WTC11 (cell line): Measurements from ENCODE around the gene RASL11B. TPM values are rescaled to one million over a fixed set of nuclear protein-coding genes. Genes with fewer than 3 reads are reported as not detected.

Experiments used
- ATAC-seq: fragments of 200-7000 bp; cut with Tn5 transposase; 2 replicates; pipeline ENCODE4 v1.10.0; 2021; ENCODE audit warnings: mild to moderate bottlenecking, moderate library complexity
- CTCF ChIA-PET: fragments of 300-600 bp; sonication (Branson Sonifier 250); formaldehyde crosslinking; loops from one replicate; lab custom pipeline; 2021; ENCODE audit warnings: antibody characterized with exemption; lab: Charles Lee
- POLR2A ChIA-PET: fragments of 350-600 bp; sonication (Branson Sonifier 250); formaldehyde crosslinking; loops from one replicate; lab custom pipeline; 2021; ENCODE audit warnings: antibody characterized with exemption; lab: Charles Lee
- DNase-seq: peaks from one replicate; pipeline ENCODE4 v3.0.0; 2021; ENCODE audit warnings: low spot score
- H3K27ac Mint-ChIP-seq: 2 replicates; pipeline ENCODE4 v1.8.0; 2021; ENCODE audit warnings: mixed read lengths
- H3K27me3 Mint-ChIP-seq: 2 replicates; pipeline ENCODE4 v1.8.0; 2021; ENCODE audit warnings: low read depth, mild to moderate bottlenecking, moderate library complexity, mixed read lengths
- H3K36me3 Mint-ChIP-seq: 2 replicates; pipeline ENCODE4 v1.8.0; 2021; ENCODE audit warnings: mixed read lengths
- H3K4me1 Mint-ChIP-seq: 2 replicates; pipeline ENCODE4 v1.8.0; 2022; ENCODE audit warnings: mixed read lengths
- H3K4me3 Mint-ChIP-seq: 2 replicates; pipeline ENCODE4 v1.8.0; 2021; ENCODE audit warnings: mild to moderate bottlenecking, moderate library complexity, mixed read lengths
- H3K9me3 Mint-ChIP-seq: 2 replicates; pipeline ENCODE4 v1.8.0; 2021; ENCODE audit warnings: mixed read lengths
- AR ChIP-seq: fragments of 250-450 bp; sonication (Bioruptor Pico); IDR thresholded peaks from 2 replicates; pipeline ENCODE4 v1.9.0; 2021; ENCODE audit warnings: mild to moderate bottlenecking
- ATF6 ChIP-seq: sonication (generic); formaldehyde crosslinking; IDR thresholded peaks from 2 replicates; pipeline ENCODE4 v1.8.1; 2023; ENCODE audit warnings: mild to moderate bottlenecking, missing genetic modification reagents
- CBFB ChIP-seq: sonication (generic); formaldehyde crosslinking; IDR thresholded peaks from 2 replicates; pipeline ENCODE4 v1.8.1; 2022; ENCODE audit warnings: mild to moderate bottlenecking, low read depth, missing genetic modification reagents
- E2F5 ChIP-seq: sonication (generic); formaldehyde crosslinking; IDR thresholded peaks from 2 replicates; pipeline ENCODE4 v1.8.1; 2022; ENCODE audit warnings: mild to moderate bottlenecking, moderate library complexity, missing genetic modification reagents
- ELF4 ChIP-seq: sonication (generic); formaldehyde crosslinking; IDR thresholded peaks from 2 replicates; pipeline ENCODE4 v1.8.1; 2022; ENCODE audit warnings: low read depth, mild to moderate bottlenecking, moderate library complexity, missing genetic modification reagents
- ESRRA ChIP-seq: sonication (generic); formaldehyde crosslinking; IDR thresholded peaks from 2 replicates; pipeline ENCODE4 v1.8.1; 2022; ENCODE audit warnings: mild to moderate bottlenecking, missing genetic modification reagents, borderline replicate concordance
- FOXJ3 ChIP-seq: sonication (generic); formaldehyde crosslinking; IDR thresholded peaks from 2 replicates; pipeline ENCODE4 v1.9.0; 2021; ENCODE audit warnings: missing genetic modification reagents, mild to moderate bottlenecking, borderline replicate concordance
- GRHL2 ChIP-seq: fragments of 250-450 bp; sonication (Bioruptor Pico); IDR thresholded peaks from 2 replicates; pipeline ENCODE4 v1.8.0; 2022; ENCODE audit warnings: mild to moderate bottlenecking, moderate library complexity; ENCODE audit not compliant: insufficient replicate concordance, severe bottlenecking
- JAZF1 ChIP-seq: fragments of 250-450 bp; sonication (Bioruptor Pico); IDR thresholded peaks from 2 replicates; pipeline ENCODE4 v1.9.0; 2021; ENCODE audit warnings: moderate library complexity, mild to moderate bottlenecking, inconsistent platforms
- NFATC4 ChIP-seq: fragments of 250-450 bp; sonication (Bioruptor Pico); IDR thresholded peaks from 2 replicates; pipeline ENCODE4 v1.9.0; 2021; ENCODE audit warnings: mild to moderate bottlenecking
- OVOL2 ChIP-seq: fragments of 250-450 bp; sonication (Bioruptor Pico); IDR thresholded peaks from 2 replicates; pipeline ENCODE4 v1.9.0; 2021; ENCODE audit warnings: mild to moderate bottlenecking, borderline replicate concordance
- PRRX2 ChIP-seq: fragments of 250-450 bp; sonication (Bioruptor Pico); IDR thresholded peaks from 2 replicates; pipeline ENCODE4 v1.8.0; 2021; ENCODE audit warnings: mild to moderate bottlenecking
- RORB ChIP-seq: fragments of 250-450 bp; sonication (Bioruptor Pico); IDR thresholded peaks from 2 replicates; pipeline ENCODE4 v1.9.0; 2021; ENCODE audit warnings: mild to moderate bottlenecking
- SMAD4 ChIP-seq: sonication (generic); formaldehyde crosslinking; IDR thresholded peaks from 2 replicates; pipeline ENCODE4 v1.8.0; 2022; ENCODE audit warnings: mild to moderate bottlenecking, missing genetic modification reagents
- USF2 ChIP-seq: sonication (generic); formaldehyde crosslinking; IDR thresholded peaks from 2 replicates; pipeline ENCODE4 v1.8.1; 2023; ENCODE audit warnings: mild to moderate bottlenecking, missing genetic modification reagents, moderate library complexity
- ZMAT4 ChIP-seq: fragments of 250-450 bp; sonication (Bioruptor Pico); IDR thresholded peaks from 2 replicates; pipeline ENCODE4 v1.9.0; 2021; ENCODE audit warnings: mild to moderate bottlenecking
- ZNF219 ChIP-seq: sonication (generic); formaldehyde crosslinking; IDR thresholded peaks from 2 replicates; pipeline ENCODE4 v1.8.0; 2023; ENCODE audit warnings: missing genetic modification reagents, mild to moderate bottlenecking, borderline replicate concordance
- ZNF423 ChIP-seq: fragments of 250-450 bp; sonication (Bioruptor Pico); IDR thresholded peaks from 2 replicates; pipeline ENCODE4 v2.1.2; 2022; ENCODE audit warnings: mild to moderate bottlenecking, moderate library complexity
- ZNF532 ChIP-seq: fragments of 250-450 bp; sonication (Bioruptor Pico); IDR thresholded peaks from 2 replicates; pipeline ENCODE4 v1.9.0; 2021; ENCODE audit warnings: mild to moderate bottlenecking, borderline replicate concordance
- total RNA-seq: library from RNA; stranded (reverse); gene quantifications from 3 replicates; pipeline ENCODE4 v1.2.3, GENCODE V29; 2021
- TF ChIP-seq, protein P1 (sequence below): sonication (generic); formaldehyde crosslinking; IDR thresholded peaks from 2 replicates; pipeline ENCODE4 v1.8.1; 2023; ENCODE audit warnings: mild to moderate bottlenecking, missing genetic modification reagents, borderline replicate concordance

The RASL11B gene
- total RNA-seq, 1 experiment from 2014 or later = 58.5 TPM

DNA sequence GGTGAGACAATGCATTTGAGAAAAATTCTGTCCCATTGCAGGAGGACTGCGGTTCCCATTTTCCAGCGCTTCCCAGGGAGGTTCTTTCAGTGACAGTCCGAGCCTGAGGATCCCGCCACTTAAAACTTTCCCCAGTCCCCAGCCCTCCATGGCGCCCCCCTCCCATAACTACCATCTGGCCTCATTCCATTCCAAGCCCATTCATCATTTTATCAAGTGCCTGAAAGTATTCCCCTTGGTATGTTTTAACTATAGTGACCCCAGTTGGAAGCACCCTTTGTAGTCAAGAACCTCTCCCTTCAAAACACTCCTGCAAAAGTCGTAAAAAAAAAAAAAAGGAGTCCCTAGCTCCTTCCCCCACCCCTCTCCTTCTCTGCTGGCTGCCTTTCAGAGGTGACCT is 1.2 kb downstream of the RASL11B start:
- POLR2A ChIA-PET = interaction anchor here (0.8 to 1.8 kb wide), 2 partner anchors 10 to 146 kb away, joined by 3 to 7 read pairs; no protein-coding TSS in a partner anchor
- no peak for TF ChIP-seq ZNF219
- no peak for TF ChIP-seq ZNF532 (CRISPR knock-in tag)
- TF ChIP-seq ZMAT4 (CRISPR knock-in tag) = no peak
- no peak for TF ChIP-seq E2F5 (CRISPR knock-in tag)
- TF ChIP-seq JAZF1 (CRISPR knock-in tag) = no peak
- TF ChIP-seq ESRRA (CRISPR knock-in tag) = no peak
- TF ChIP-seq OVOL2 (CRISPR knock-in tag) = no peak
- no peak for TF ChIP-seq USF2 (CRISPR knock-in tag)
- no peak for TF ChIP-seq CBFB (CRISPR knock-in tag)
- no peak for TF ChIP-seq FOXJ3 (CRISPR knock-in tag)
- no peak for TF ChIP-seq AR (CRISPR knock-in tag)
- TF ChIP-seq RORB (CRISPR knock-in tag) = no peak
- TF ChIP-seq, protein P1, sequence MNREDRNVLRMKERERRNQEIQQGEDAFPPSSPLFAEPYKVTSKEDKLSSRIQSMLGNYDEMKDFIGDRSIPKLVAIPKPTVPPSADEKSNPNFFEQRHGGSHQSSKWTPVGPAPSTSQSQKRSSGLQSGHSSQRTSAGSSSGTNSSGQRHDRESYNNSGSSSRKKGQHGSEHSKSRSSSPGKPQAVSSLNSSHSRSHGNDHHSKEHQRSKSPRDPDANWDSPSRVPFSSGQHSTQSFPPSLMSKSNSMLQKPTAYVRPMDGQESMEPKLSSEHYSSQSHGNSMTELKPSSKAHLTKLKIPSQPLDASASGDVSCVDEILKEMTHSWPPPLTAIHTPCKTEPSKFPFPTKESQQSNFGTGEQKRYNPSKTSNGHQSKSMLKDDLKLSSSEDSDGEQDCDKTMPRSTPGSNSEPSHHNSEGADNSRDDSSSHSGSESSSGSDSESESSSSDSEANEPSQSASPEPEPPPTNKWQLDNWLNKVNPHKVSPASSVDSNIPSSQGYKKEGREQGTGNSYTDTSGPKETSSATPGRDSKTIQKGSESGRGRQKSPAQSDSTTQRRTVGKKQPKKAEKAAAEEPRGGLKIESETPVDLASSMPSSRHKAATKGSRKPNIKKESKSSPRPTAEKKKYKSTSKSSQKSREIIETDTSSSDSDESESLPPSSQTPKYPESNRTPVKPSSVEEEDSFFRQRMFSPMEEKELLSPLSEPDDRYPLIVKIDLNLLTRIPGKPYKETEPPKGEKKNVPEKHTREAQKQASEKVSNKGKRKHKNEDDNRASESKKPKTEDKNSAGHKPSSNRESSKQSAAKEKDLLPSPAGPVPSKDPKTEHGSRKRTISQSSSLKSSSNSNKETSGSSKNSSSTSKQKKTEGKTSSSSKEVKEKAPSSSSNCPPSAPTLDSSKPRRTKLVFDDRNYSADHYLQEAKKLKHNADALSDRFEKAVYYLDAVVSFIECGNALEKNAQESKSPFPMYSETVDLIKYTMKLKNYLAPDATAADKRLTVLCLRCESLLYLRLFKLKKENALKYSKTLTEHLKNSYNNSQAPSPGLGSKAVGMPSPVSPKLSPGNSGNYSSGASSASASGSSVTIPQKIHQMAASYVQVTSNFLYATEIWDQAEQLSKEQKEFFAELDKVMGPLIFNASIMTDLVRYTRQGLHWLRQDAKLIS (CRISPR knock-in tag) = no peak
- TF ChIP-seq ATF6 (CRISPR knock-in tag) = no peak
- no peak for TF ChIP-seq NFATC4 (CRISPR knock-in tag)
- TF ChIP-seq ELF4 (CRISPR knock-in tag) = no peak
- TF ChIP-seq GRHL2 (CRISPR knock-in tag) = no peak
- TF ChIP-seq ZNF423 (CRISPR knock-in tag) = no peak
- TF ChIP-seq SMAD4 (CRISPR knock-in tag) = no peak
- TF ChIP-seq PRRX2 (CRISPR knock-in tag) = no peak
- TF ChIP-seq, all 79 proteins: peak for 0
- peaks cover 78% of the 10 kb centered on the region for H3K4me1 Mint-ChIP-seq
- CTCF ChIA-PET = interaction anchor here (1.1 kb wide), 1 partner anchor 20 kb away, joined by 3 read pairs; no protein-coding TSS in a partner anchor
- no peak for ATAC-seq
- H3K36me3 Mint-ChIP-seq = peaks cover 56% of the 10 kb centered on the region
- H3K4me3 Mint-ChIP-seq = peak overlapping the region; percentile 90
- no peaks in the 10 kb centered on the region for H3K27me3 Mint-ChIP-seq
- peak overlapping the region; percentile 80 for H3K27ac Mint-ChIP-seq
- no peak for DNase-seq
- peaks cover 9% of the 10 kb centered on the region for H3K9me3 Mint-ChIP-seq
